Panc1 (cell line): ENCODE measurements around the gene GPC6. TPM values are rescaled to one million over a fixed set of nuclear protein-coding genes. Genes with fewer than 3 reads are reported as not detected.

Experiments
- ATAC-seq: fragments of 200-7000 bp; cut with Tn5 transposase; 2 replicates; pipeline ENCODE4 v1.9.1; 2020; ENCODE audit warnings: mild to moderate bottlenecking, moderate library complexity
- BruUV-seq: library from RNA; stranded (reverse); fragments of 400-500 nt; replicated peaks from 2 replicates; lab custom pipeline; 2021; lab: Mats Ljungman, UMichigan
- CTCF ChIA-PET: fragments of 300-600 bp; sonication (Branson Sonifier 250); formaldehyde crosslinking; loops from one replicate; lab custom pipeline; 2022; ENCODE audit warnings: antibody characterized with exemption; lab: Charles Lee
- POLR2A ChIA-PET: fragments of 300-600 bp; sonication (Branson Sonifier 250); formaldehyde crosslinking; loops from one replicate; lab custom pipeline; 2022; ENCODE audit warnings: antibody characterized with exemption; lab: Charles Lee
- DNase-seq: peaks from one replicate; pipeline ENCODE4 v3.0.0-alpha.2; 2010; ENCODE audit warnings: low read depth, low spot score
- H3K27ac ChIP-seq: 2 replicates; pipeline ENCODE4 v1.5.1; 2011; ENCODE audit warnings: mild to moderate bottlenecking, low read length, inconsistent platforms
- H3K27me3 ChIP-seq: fragments of 200-500 bp; sonication (Bioruptor generic); 2 replicates; pipeline ENCODE4 v1.6.0; 2014; ENCODE audit warnings: low read length, inconsistent platforms; ENCODE audit not compliant: control insufficient read depth, insufficient read depth
- H3K36me3 ChIP-seq: fragments of 200-500 bp; sonication (Bioruptor generic); 2 replicates; pipeline ENCODE4 v1.5.1; 2014; ENCODE audit warnings: inconsistent platforms, mild to moderate bottlenecking, low read length, moderate library complexity; ENCODE audit not compliant: control insufficient read depth, insufficient read depth
- H3K4me1 ChIP-seq: 2 replicates; pipeline ENCODE4 v1.5.1; 2011; ENCODE audit warnings: inconsistent platforms, mild to moderate bottlenecking, low read length, moderate library complexity; ENCODE audit not compliant: control insufficient read depth, insufficient read depth
- H3K4me3 ChIP-seq, 2 experiments: 2 replicates each; pipeline ENCODE4 v1.5.1; 2011 to 2012; ENCODE audit warnings: low read depth in 2 of 2, low read length in 2 of 2, mild to moderate bottlenecking in 2 of 2, inconsistent platforms in 1 of 2, moderate library complexity in 1 of 2
- H3K9me3 ChIP-seq: fragments of 200-500 bp; sonication (Bioruptor generic); 2 replicates; pipeline ENCODE4 v1.5.1; 2014; ENCODE audit warnings: low read depth, mild to moderate bottlenecking, inconsistent platforms, low read length, moderate library complexity; ENCODE audit not compliant: control insufficient read depth, insufficient read depth
- POLR2AphosphoS5 ChIP-seq: IDR thresholded peaks from 2 replicates; pipeline ENCODE4 v1.6.1; 2012; ENCODE audit warnings: mild to moderate bottlenecking, low read depth, low read length, moderate library complexity
- SIN3A ChIP-seq: IDR thresholded peaks from 2 replicates; pipeline ENCODE4 v1.6.1; 2012; ENCODE audit warnings: low read depth, mild to moderate bottlenecking, low read length, moderate library complexity, borderline replicate concordance; ENCODE audit not compliant: insufficient read depth
- TCF7L2 ChIP-seq: IDR thresholded peaks from 2 replicates; pipeline ENCODE4 v1.6.1; 2011; ENCODE audit warnings: mild to moderate bottlenecking, low read depth, low read length, inconsistent platforms
- in situ Hi-C: cut with HindIII; loops from 2 replicates; pipeline ENCODE4 v1.10.0; 2016; ENCODE audit warnings: low sequenced_read_pairs, low pct_unique_long_range_greater_than_20kb
- intact Hi-C: fragments of 100-400 bp; cut with micrococcal nuclease; formaldehyde crosslinking; loops from one replicate; pipeline ENCODE4 v1.10.0; 2022; ENCODE audit not compliant: unreplicated experiment
- total RNA-seq: library from RNA; stranded (reverse); gene quantifications from one replicate; pipeline ENCODE4 v1.2.1, GENCODE V29; 2021; ENCODE audit not compliant: unreplicated experiment
- TF ChIP-seq, protein P1 (sequence below), 2 experiments: IDR thresholded peaks; 2 replicates each; pipeline ENCODE4 v1.6.1; 2011 to 2012; ENCODE audit warnings: low read depth in 2 of 2, control low read depth in 1 of 2, low read length in 1 of 2, mild to moderate bottlenecking in 1 of 2, moderate library complexity in 1 of 2; ENCODE audit not compliant: insufficient read depth in 1 of 2
- TF ChIP-seq, protein P2 (sequence below): fragments of 450-650 bp; IDR thresholded peaks from 2 replicates; pipeline ENCODE4 v1.5.1; 2017; ENCODE audit warnings: mild to moderate bottlenecking

The GPC6 gene
- total RNA-seq, 1 experiment from 2014 or later = 4.8 TPM

DNA sequence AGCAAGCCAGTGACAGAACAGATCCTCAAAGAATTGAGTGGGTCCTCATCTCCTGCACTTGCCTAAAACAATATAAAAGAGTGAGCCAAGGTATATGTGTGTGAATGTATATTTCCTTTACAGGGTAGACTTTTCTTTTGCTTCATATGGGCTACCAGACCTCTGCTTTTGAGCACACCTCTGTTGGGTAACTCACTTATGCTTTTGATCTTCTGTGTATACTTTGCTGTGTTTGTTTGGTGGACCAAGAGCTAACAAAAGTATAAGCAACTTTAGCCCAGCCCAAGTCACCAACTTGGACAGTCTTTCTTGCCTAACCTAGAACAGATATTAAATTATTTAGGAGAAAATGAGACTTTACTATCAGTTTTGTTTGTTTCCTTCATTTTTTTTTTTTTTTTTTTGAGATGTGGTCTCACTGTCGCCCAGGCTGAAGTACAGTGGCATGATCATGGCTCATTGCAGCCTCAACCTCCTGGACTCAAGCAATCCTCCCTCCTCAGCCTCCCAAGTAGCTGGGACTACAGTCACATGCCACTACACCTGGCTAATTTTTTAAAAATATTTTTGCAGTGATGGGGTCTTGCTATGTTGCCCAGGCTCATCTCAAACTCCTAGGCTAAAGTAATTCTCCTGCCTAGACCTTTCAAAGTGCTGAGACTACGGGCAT, 739.8 kb downstream of the GPC6 start:
- in situ Hi-C loops (no loop called here), intact Hi-C loops (no loop called here)
- DNase-seq = no peak
- ATAC-seq = no peak
- H3K9me3 ChIP-seq = no peaks in the 10 kb centered on the region
- no TSS peak for BruUV-seq
- H3K4me1 ChIP-seq = peaks cover 6% of the 10 kb centered on the region; the same call in 1 of the 2 replicates
- ChIA-PET CTCF (no interaction called here), POLR2A (interaction anchor here (0.6 to 0.7 kb wide), 2 partner anchors 391 to 496 kb away, joined by 3 to 6 read pairs; no protein-coding TSS in a partner anchor)
- H3K36me3 ChIP-seq = no peaks in the 10 kb centered on the region
- no peaks in the 10 kb centered on the region for H3K27me3 ChIP-seq
- no peak overlapping the region for H3K27ac ChIP-seq
- H3K4me3 ChIP-seq = no peak overlapping the region
- TF ChIP-seq, protein P1, sequence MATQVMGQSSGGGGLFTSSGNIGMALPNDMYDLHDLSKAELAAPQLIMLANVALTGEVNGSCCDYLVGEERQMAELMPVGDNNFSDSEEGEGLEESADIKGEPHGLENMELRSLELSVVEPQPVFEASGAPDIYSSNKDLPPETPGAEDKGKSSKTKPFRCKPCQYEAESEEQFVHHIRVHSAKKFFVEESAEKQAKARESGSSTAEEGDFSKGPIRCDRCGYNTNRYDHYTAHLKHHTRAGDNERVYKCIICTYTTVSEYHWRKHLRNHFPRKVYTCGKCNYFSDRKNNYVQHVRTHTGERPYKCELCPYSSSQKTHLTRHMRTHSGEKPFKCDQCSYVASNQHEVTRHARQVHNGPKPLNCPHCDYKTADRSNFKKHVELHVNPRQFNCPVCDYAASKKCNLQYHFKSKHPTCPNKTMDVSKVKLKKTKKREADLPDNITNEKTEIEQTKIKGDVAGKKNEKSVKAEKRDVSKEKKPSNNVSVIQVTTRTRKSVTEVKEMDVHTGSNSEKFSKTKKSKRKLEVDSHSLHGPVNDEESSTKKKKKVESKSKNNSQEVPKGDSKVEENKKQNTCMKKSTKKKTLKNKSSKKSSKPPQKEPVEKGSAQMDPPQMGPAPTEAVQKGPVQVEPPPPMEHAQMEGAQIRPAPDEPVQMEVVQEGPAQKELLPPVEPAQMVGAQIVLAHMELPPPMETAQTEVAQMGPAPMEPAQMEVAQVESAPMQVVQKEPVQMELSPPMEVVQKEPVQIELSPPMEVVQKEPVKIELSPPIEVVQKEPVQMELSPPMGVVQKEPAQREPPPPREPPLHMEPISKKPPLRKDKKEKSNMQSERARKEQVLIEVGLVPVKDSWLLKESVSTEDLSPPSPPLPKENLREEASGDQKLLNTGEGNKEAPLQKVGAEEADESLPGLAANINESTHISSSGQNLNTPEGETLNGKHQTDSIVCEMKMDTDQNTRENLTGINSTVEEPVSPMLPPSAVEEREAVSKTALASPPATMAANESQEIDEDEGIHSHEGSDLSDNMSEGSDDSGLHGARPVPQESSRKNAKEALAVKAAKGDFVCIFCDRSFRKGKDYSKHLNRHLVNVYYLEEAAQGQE (IDR thresholded peaks at IDR 0.05; ENCODE audit: insufficient read depth in 1 of 2, low read depth in 2 of 2, low read length in 1 of 2) = no peak
- no peak for TF ChIP-seq POLR2AphosphoS5
- TF ChIP-seq, protein P2, sequence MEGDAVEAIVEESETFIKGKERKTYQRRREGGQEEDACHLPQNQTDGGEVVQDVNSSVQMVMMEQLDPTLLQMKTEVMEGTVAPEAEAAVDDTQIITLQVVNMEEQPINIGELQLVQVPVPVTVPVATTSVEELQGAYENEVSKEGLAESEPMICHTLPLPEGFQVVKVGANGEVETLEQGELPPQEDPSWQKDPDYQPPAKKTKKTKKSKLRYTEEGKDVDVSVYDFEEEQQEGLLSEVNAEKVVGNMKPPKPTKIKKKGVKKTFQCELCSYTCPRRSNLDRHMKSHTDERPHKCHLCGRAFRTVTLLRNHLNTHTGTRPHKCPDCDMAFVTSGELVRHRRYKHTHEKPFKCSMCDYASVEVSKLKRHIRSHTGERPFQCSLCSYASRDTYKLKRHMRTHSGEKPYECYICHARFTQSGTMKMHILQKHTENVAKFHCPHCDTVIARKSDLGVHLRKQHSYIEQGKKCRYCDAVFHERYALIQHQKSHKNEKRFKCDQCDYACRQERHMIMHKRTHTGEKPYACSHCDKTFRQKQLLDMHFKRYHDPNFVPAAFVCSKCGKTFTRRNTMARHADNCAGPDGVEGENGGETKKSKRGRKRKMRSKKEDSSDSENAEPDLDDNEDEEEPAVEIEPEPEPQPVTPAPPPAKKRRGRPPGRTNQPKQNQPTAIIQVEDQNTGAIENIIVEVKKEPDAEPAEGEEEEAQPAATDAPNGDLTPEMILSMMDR = no peak
- no peak for TF ChIP-seq SIN3A
- no peak for TF ChIP-seq TCF7L2

DNA sequence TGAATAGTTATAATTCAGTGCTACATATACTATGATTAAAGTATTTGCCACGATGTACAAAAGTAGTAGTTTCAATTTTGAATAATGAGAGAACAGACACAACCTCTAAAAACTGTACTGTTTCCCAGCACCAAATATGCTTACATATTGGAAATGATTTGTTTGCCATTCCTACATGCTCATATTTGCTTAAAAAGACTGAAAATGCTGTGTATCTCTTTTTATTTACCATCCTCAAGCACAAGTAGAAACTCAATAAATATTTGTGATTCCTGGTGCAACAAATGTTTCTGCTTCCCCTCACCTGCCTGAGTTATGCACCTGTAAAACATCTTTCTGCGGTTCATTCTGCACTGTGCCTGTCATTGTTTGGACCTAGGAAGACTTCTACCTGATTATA, 740.7 kb downstream of the GPC6 start:
- Histone ChIP-seq H3K4me1 (peaks cover 6% of the 10 kb centered on the region; the same call in 1 of the 2 replicates), H3K36me3 (no peaks in the 10 kb centered on the region), H3K9me3 (no peaks in the 10 kb centered on the region), H3K27ac (no peak overlapping the region), H3K27me3 (no peaks in the 10 kb centered on the region), H3K4me3 (no peak overlapping the region)
- ChIA-PET POLR2A (no interaction called here), CTCF (no interaction called here)
- BruUV-seq = no TSS peak
- TF ChIP-seq, protein P2 = no peak
- no peak for TF ChIP-seq SIN3A
- DNase-seq = no peak
- ATAC-seq = no peak
- in situ Hi-C loops (no loop called here), intact Hi-C loops (no loop called here)
